Measurements from ENCODE around the gene CRYGN.

CRYGN gene

DNA sequence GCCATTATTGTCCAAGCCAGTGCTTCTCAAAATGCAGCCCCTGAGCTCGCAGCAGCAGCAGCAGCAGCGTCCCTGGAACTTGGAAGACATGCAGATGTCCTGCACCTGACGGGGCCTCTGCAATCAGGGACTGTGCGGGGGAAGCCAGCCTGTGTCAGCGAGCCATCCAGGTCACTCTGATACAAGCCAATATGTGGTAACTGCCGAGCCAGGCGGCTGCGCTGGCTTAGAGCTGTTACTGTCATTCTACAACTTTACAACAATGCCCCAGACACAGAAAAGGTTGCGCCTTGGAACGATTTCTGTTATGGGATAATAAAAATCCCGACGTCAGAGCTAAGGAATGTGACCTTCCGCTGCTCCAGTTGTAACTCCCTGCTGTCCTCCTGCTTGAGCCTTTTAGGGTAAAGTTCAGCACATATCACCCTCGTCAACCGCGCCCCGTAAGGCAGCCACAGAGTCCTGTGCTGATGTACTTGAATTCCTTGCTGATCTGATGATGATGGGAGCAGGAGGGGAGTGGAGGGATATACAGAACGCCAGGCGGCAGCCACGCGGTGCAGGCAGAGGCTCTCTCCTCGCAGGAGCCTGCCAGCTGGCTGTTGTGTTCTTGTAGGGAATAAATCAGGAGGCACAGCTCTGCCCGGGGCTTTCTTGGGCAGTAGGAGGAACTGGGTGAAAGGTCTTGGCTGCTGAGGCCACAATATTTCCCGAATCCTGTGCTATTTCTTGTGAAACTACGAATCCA is 20.0 kb upstream of the CRYGN start:
- DNase-seq: no peak

DNA sequence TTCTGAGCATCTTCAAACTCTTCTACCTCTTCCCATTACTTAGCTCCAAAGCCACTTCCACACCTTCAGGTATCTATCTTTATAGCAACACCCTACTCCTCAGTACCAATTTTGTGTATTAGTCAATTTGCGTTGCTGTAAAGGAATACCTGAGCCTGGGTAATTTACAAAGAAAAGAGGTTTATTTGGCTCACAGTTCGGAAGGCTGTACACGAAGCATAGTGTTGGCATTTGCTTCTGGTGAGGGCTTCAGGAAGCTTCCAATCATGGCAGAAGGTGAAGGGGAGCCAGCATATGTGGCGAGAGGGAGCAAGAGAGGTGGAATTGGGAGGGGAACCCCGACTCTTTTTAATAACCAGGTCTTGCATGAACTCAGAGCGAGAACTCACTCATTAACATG is 17.6 kb upstream of the CRYGN start:
- no peak for DNase-seq

DNA sequence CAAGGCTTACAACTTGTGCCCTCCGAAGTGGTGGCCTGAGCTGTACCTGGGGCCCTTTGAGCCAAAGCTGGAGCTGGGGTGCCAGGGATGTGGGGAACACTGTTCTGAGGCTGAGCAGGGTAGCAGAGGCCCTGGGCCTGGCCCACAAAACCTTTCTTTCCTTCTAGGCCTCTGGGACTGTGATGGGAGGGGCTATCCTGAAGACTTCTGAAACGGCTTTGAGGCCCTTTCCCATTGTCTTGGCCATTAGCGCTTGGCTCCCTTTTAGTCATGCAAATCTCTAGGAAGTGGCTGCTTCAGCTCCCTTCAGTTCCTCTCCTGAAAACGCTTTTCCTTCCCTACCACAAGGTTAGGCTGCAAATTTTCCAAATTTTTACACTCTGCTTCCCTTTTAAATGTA is 16.8 kb upstream of the CRYGN start:
- no peak for DNase-seq

DNA sequence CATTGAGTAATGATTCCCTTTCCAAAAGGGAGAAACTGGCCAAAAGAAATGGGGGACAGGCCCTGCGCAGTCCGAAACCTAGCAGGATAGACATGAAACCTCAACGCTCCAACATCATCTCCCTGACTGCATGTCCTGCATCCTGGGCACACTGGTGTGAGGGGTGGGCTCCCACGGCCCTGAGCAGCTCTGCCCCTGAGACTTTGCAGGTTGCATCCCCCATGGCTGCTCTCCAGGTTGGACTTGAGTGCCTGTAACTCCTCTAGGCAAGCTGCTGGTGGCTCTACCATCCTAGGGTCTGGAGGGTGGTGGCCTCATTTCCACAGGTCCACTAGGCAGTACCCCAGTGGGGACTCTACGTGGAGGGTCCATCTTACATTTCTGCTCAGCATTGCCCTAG is 16.3 kb upstream of the CRYGN start:
- DNase-seq: no peak

DNA sequence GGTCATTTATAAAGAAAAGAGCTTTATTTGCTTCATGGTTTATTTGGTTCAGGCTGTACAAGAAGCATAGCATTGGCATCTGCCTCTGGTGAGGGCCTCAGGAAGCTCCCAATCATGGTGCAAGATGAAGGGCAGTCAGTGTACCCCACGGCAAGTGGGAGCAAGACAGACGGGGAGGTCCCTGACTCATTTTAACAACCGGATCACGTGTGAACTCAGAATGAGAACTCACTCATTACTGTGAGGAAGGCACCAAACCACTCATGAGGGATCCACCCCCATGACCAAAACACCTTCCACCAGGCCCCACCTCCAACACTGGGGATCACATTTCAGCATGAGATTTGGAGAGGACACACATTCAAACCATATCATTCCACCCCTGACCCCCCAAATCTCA is 15.7 kb upstream of the CRYGN start:
- DNase-seq: no peak

DNA sequence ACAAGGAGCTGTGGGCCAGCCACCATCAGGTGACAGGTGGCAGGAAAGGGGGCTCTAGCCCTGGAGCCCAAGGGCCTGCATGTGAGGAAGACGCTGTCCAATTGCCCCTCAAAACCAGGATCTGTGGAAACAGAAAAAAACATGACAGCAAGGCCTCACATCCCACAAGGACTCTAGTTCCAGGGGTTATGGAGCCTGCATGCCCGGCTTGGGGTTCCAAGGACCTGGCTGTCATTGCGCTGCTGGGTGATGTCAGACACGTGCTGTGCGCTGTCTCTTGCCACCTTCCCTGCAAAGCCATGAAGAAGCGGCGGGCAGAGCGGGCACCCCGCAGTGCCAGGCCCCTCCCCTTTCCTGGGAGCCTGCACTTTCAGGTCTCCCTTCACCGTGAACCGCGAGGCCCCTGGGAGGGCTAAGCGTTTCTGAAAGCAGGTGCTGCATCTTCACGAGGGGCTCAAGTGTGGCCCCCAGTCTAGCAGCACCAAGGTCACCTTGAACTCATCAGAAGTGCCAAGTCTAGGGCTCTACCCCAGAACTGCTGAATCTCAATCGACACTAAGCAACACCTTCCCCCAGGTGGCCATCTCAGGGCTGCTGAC is 15.1 kb upstream of the CRYGN start:
- DNase-seq: no peak

DNA sequence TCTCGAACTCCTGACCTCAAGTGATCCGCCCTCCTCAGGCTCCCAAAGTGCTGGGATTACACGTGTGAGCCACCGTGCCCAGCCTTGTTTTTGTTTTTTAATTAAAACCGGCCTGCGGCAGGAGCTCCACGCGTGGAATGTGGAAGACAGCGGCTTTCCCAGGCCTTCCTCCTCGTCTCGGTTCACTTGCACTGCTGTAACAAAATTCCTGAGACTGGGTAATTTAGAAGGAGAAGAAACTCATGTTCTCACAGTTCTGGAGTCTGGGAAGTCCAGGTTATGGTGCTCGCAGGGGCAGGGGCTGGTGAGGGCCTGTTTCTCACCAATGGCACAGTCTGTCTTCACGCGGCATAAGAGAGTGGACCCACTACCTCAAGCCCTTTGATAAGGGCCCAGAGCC is 14.4 kb upstream of the CRYGN start:
- DNase-seq: no peak

DNA sequence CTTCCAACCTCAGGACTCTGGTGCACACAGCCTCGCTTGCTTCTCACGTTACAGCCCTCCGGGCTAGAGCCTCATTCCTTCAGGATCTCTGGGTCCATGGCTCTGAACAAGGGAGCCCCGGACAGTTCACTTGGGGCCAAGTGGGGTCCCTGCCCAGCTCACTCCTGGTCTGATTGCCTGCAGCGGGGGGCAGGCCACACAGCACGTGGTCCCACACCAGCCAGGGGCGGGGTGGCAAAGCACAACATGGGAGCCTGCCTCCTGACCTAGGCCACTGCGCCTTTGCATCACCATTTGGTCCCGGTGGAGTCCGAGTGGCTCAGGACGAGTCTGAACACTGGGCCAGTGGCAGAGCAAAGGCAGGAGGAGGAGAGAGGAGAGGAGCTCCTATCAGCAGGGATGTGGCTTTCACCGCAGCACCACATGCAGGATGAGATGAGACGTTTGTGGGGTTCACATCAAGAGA is 13.4 kb upstream of the CRYGN start:
- DNase-seq: peak; percentile 27

DNA sequence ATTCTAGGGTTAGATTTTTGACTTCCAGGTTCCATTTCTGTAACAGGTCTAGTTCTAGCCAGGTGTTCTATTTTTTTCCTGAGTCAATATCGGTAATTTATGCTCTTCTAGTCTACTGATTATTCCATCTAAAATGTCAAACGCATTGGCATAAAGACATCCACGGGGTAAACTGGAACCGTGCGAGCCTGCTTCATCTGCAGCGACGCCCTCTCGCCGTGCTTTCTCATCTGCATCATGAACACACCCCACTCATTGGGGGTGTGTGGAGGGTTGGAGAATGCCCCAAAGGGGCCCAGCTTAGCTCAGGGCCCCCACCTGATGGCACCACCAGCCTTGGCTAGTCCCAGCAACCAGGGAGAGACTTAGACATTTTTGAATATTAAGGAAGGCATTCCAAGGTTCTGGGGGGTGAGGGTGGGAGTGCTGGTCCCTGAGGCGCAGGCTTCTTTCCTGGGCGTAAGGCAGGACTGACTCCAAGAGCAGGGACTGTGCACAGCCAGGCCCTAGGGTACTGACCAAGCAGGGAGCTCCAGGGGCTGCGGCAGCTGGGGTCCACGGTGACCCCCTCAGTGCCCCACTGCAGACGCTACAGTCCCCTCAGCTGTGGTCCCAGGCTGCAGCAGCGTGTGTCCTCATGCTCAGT is 12.9 kb upstream of the CRYGN start:
- DNase-seq: no peak

DNA sequence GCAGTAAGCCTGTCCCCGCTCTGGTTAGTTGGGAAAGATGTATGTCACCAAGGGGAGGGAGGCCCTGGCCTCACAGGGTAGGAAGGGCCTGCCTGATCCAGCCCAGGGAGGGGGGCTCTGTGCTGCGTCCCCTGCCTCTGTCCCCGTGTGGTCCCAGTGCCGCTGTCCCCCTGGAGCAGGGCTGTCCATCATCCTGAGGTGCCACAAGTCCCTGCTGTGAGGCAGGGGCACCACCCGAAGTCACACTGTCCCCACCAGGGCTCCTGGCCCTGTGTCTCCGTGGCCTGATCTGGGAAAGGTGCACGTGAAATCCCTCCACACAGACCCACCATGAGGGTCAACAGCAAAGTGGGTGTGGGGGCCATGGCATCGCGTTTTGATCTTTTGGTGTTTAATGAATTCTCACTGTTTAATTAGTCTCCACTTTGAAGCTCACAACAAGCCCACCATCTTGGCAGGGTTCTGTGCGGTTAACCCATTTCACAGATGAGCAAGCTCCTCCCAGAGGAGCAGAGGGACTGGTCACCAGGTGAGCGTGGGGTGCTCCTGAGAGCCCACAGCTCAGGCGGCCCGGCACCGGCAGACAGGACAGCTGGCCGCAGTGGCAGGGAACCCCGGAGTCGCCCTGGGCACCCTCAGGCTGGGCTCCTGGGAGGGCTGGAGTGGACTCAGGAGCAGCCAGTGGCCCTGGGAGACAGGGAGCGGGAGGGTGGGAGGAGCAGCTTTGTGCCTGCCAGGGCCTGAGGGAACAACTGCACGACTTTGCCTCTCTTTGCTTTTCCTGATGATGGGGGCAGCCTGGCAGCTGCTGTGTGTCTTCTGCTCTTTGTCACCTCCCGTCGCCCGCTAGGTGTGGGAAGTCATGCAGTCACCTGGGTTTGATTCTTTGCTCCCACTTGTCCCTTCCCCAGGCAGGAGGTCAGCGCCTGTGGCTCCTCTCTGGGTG is 12.0 kb upstream of the CRYGN start:
- no peak for DNase-seq

DNA sequence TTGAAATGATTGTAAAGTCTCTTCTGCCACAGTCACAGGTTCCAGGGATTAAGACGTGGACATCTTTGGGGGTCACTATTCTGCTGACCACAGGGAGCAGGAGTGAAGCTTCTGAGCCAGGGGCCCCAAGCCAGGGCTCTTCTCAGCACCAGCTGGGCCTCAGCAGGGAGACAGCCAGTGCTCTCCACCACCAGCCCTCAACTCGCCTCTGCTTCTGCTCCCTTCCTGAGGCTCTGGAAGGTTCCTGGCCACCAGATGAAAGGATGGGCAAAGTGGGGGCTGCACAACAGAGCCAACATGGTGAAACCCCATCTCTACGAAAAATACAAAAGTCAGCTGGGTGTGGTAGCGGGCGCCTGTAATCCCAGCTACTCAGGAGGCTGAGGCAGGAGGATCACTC is 11.2 kb upstream of the CRYGN start:
- DNase-seq: no peak

DNA sequence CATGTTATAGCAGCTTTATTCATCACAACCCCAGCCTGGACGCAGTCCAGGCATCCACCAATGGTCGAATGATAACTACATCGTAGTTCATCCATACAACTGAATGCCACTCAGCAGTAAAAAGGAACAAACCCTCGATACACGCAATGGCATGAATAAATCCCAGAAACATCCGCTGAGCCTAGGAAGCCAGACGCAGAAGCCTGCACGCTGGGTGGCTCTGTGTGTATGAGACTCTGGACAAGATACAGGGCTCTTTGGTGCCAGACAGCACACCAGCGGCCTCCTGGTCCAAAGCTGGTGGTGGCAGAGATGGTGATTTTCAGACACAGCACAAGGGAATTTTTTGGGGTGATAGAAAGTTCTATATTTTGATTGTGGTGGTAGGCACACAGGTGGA is 10.0 kb upstream of the CRYGN start:
- no peak for DNase-seq

DNA sequence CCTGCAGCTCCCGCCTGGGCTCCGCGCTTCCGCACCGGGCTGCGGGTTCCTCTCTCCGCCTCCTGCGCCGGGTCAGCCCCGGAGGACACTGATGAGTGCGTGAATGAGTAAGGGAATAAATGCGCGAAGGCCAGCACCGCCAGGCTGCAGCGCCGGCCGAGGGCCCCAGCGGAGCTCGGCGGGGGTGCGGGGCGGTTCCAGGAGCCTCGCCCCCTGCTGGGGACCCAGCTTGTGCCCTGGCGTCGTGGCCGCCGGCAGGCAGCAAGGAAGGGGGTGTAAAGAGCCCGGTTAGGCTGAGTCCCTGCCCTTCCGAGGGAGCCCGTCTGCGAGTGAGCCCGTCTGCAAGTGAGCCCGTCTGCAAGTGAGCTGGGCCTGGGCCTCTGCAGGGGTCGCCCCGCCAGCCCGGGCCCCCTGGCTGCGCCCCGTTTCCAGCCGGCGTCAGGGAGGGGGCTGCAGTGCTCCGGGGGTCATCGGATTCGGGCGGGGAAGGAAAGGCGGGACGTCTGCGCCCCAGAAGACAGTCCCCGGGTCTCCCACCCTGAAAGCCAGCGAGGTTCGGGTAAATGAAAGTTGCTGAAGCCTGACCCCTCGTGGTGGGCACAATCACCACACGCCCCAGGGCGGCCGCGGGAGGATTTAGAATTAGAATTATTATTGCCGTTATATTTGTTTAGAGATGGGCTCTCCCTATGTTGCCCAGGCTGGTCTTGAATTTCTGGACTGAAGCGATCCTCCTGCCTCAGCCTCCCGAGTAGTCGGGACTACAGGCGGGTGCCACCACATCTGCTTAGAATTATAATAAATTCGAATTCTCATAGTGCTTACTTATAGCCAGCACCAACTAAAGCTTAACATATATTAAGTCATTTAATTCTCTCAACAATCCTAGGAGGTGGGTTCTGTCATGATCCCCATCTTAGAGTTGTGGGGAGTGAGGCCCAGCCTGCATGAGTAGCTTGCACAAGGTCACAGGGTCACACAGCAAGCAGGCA is 8.6 kb upstream of the CRYGN start:
- DNase-seq: peak; percentile 86

DNA sequence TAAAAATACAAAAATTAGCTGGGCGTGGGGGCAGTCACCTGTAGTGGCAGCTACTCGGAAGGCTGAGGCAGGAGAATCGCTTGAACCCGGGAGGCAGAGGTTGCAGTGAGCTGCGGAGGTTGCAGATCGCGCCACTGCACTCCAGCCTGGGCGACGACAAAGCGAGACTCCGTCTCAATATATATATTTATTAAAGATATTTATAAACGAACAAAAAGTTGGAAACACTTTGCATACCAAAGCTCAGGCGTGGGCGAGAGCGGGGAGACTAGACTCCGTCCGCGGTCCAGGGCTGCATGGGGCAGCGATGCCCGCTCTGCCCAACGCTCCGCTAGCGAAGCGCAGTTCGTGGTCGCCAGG is 7.9 kb upstream of the CRYGN start:
- DNase-seq: no peak

DNA sequence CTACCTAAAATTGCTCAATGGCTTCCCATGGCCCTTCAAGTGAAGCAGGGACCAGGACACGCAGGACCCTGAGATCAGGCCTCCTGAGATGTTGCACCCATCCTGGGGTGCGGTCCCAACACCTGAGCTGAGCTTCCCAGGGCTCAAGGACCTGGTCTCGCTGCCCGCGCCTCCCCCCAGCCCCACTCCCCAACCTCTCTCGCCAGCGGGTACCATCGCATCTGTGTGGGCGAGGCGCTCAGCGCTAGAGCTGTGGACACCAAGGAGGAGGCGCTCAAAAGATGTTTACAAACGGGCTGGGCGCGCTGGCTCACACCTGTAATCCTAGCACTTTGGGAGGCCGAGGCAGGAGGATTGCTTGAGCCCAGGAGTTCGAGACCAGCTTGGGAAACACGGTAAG is 7.4 kb upstream of the CRYGN start:
- DNase-seq: no peak

DNA sequence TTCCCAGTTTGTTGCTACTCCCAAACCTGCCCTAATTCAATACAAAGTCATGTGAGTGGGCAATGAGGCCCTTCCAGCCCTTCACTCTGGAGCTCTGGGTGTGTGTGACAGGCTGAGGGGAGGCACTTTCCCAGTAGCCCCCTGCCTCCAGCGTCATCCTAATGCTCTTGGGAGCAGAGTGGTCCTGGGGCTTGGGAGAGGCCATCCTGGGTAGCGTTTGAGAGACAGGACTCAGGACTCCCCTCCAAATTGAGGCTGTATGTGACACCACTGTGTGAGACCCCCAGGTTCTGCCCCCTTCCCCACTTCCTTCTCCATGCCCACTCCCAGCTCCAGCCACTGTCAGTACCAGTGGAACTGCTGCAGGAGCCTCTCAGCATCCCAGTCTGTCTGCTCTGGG is 6.5 kb upstream of the CRYGN start:
- no peak for DNase-seq

DNA sequence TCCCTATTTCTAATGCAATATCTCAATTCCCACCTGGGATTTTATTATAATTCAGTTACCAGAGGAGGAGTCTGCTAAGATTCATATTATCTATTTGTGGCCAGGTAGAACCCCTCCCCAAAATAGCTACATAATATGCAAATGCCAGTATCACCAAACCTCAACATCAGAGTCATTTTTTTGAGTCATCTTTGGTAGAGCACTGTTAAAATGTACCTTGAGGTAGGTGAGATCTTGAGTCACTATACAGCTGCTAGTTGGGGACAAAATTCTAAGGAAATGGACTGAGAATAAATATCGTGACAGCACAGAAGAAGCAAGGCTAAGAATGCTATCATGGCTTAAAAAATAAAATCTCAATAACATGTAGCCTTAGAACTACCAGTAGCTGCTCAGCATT is 4.7 kb upstream of the CRYGN start:
- DNase-seq: no peak

DNA sequence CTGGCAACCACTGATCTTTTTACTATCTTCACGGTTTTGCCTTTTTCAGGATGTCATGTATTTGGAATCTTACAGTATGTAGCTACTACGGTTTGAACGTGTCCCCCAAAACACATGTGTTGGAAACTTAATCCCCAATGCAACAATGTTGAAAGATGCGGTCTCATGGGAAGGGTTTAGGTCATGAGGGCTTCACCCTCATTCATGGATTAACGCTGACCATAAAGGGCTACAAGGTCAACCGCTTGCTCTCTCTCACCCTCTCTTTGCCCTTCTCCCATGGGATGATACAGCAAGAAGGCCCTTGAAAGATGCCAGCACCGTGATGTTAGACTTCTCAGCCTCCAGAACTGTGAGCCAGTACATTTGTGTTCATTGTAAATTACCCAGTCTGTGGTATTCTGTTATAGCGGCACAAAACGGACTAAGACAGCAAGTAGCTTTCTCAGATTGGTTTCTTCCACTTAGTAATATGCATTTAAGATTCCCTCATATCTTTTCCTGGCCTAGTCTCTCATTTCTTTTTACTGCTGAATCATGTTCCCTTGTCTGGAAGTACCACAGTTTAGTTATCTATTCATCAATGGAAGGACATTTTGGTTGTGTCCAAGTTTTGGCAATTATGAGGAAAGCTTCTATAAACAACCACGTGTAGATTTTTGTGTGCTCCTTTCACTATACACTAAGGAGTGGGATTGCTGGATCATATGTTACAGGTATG is 3.0 kb upstream of the CRYGN start:
- no peak for DNase-seq

DNA sequence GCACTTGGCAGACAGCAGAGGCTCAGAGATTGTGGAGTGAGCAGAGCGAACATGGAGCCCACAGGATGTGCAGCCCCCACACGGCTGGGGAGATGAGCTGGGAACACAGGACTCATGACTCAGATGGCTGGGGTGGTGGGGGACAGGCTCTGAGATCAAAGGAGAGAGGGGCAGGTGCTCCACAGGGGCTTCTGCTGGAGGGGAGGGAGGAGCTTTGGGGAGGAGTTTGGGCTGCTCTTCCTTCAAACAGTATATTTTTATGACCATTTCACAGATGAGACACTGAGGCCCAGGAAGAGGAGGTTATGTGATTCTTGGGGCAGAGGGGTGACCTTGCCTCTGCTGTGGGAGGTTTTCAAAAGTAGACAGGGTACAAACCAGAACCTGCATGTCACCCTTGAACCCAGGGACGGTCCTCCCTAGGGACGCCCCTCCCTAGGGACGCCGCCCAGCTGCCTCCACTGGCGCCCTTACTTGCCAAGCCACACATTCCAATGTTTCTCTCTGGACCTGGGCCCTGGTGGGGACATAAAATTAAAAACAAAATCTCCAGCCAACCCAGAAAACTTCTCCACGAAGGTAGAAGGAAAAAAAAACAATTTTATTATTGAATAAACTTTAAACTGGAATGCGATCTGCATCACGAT is 981 bp upstream of the CRYGN start:
- no peak for DNase-seq

DNA sequence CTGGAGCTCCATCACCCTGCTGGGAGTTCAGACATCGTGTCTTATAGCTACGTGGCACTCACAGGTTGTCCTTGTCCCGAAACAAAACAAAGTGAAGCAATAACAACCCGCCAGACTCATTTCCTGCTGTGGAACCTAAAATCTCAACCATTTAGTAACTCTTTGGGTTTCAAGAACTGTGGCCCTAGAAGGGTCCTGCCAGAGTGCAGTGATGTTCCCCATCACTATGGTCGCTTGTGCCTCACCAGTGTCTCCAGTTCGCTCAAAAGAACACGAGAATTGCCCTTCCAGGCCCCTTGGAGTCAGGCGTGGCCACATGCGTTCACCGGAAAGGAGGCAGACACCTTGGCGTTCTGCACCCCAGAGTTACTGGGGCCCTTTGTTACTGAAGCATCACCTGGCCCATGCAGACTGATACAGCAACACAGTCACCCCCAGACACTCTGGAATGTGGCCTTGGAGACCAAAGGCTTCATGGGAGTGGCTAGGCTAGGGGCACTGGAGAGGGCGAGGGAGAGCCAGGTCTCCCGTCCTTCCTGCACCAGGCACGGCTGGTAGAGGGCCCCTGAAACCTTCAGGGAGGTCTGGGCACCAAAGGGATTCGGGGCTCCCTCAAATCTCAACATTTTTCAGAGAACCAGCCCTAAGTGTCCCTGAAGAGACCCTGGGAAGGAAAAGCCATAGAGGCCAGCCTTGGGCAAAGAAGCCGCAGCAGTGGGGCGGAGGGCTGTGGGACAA is 908 bp downstream of the CRYGN start:
- no peak for DNase-seq

Data from hematopoietic multipotent progenitor cell treated with erythropoietin and hydrocortisone succinate and interleukin-3 and kit ligand, for 4 days (in vitro differentiated cells).